ENCODE measurements around the gene SPTB. TPM values are rescaled to one million over a fixed set of nuclear protein-coding genes. Genes with fewer than 3 reads are reported as not detected.

Gene SPTB
- polyA plus RNA-seq, 1 donor (not counting 4 experiments of a cell fraction or from before 2014, with no cell fraction given), result not detected

- dilution Hi-C loops (cut with MboI; ENCODE audit: extremely low pct_ligation_motif_present, low sequenced_read_pairs), result no loop called here
- no peak overlapping the region for H3K27ac ChIP-seq (ENCODE audit: control insufficient read depth, insufficient read depth, low read length)
- no peak overlapping the region for H3K4me2 ChIP-seq (ENCODE audit: control insufficient read depth, extremely low read depth, insufficient read depth, low read depth, low read length)
- H3K9me1 ChIP-seq (ENCODE audit: control insufficient read depth, extremely low read depth, insufficient read depth, low read length), result no peaks in the 10 kb centered on the region
- no peak overlapping the region for H2AFZ ChIP-seq (ENCODE audit: control insufficient read depth, low read length)
- FAIRE-seq (no peak), DNase-seq (ENCODE audit: low read depth, low spot score) (no peak)
- TF ChIP-seq EZH2 (IDR thresholded peaks at IDR 0.05; ENCODE audit: low read length), result no peak
- TF ChIP-seq CTCF (optimal IDR thresholded peaks at IDR 0.05 in 1 of 3, IDR thresholded peaks at IDR 0.05 in 1 of 3, conservative IDR thresholded peaks at IDR 0.05 in 1 of 3; ENCODE audit: extremely low read depth in 1 of 3, insufficient read depth in 2 of 3, low read length in 3 of 3), result no peak
- H3K9me3 ChIP-seq (ENCODE audit: control insufficient read depth, low read depth, low read length), result no peaks in the 10 kb centered on the region
- H3K4me1 ChIP-seq (ENCODE audit: control insufficient read depth, extremely low read depth, insufficient read depth, low read length), result peaks cover 9% of the 10 kb centered on the region
- H3K9ac ChIP-seq (ENCODE audit: control insufficient read depth, extremely low read depth, insufficient read depth, low read length), result no peak overlapping the region
- H3K27me3 ChIP-seq (ENCODE audit: control insufficient read depth, extremely low read depth, insufficient read depth, low read length), result no peaks in the 10 kb centered on the region
- no peaks in the 10 kb centered on the region for H4K20me1 ChIP-seq (ENCODE audit: control insufficient read depth, extremely low read depth, insufficient read depth, low read length)
- H3K79me2 ChIP-seq (ENCODE audit: control insufficient read depth, insufficient read depth, low read length), result peaks cover 63% of the 10 kb centered on the region
- no peak overlapping the region for H3K4me3 ChIP-seq (ENCODE audit: control insufficient read depth in 2 of 3, extremely low read depth in 1 of 3, insufficient read depth in 2 of 3, low read depth in 1 of 3, low read length in 3 of 3)
- peaks cover 6 to 7% of the 10 kb centered on the region in 2 experiments for H3K36me3 ChIP-seq (ENCODE audit: control insufficient read depth in 2 of 2, extremely low read depth in 1 of 2, insufficient read depth in 2 of 2, low read length in 2 of 2)
Observed at GRCh38 chr14:64920465-64920864, 40.8 kb upstream of the SPTB start.

GRCh38 chr14:64919618-64920017, 39.9 kb upstream of the SPTB start:
- no peak overlapping the region for H3K4me2 ChIP-seq (ENCODE audit: control insufficient read depth, extremely low read depth, insufficient read depth, low read depth, low read length)
- peaks cover 0 to 3% of the 10 kb centered on the region in 2 experiments for H3K36me3 ChIP-seq (ENCODE audit: control insufficient read depth in 2 of 2, extremely low read depth in 1 of 2, insufficient read depth in 2 of 2, low read length in 2 of 2)
- dilution Hi-C loops (cut with MboI; ENCODE audit: extremely low pct_ligation_motif_present, low sequenced_read_pairs), result no loop called here
- DNase-seq (ENCODE audit: low read depth, low spot score) (no peak), FAIRE-seq (no peak)
- no peak overlapping the region for H3K4me3 ChIP-seq (ENCODE audit: control insufficient read depth in 2 of 3, extremely low read depth in 1 of 3, insufficient read depth in 2 of 3, low read depth in 1 of 3, low read length in 3 of 3)
- H3K9me3 ChIP-seq (ENCODE audit: control insufficient read depth, low read depth, low read length), result no peaks in the 10 kb centered on the region
- H4K20me1 ChIP-seq (ENCODE audit: control insufficient read depth, extremely low read depth, insufficient read depth, low read length), result no peaks in the 10 kb centered on the region
- no peak overlapping the region for H3K27ac ChIP-seq (ENCODE audit: control insufficient read depth, insufficient read depth, low read length)
- TF ChIP-seq EZH2 (IDR thresholded peaks at IDR 0.05; ENCODE audit: low read length), result no peak
- no peak for TF ChIP-seq CTCF (optimal IDR thresholded peaks at IDR 0.05 in 1 of 3, IDR thresholded peaks at IDR 0.05 in 1 of 3, conservative IDR thresholded peaks at IDR 0.05 in 1 of 3; ENCODE audit: extremely low read depth in 1 of 3, insufficient read depth in 2 of 3, low read length in 3 of 3)
- no peaks in the 10 kb centered on the region for H3K27me3 ChIP-seq (ENCODE audit: control insufficient read depth, extremely low read depth, insufficient read depth, low read length)
- H3K9me1 ChIP-seq (ENCODE audit: control insufficient read depth, extremely low read depth, insufficient read depth, low read length), result no peaks in the 10 kb centered on the region
- no peak overlapping the region for H2AFZ ChIP-seq (ENCODE audit: control insufficient read depth, low read length)
- peaks cover 13% of the 10 kb centered on the region for H3K4me1 ChIP-seq (ENCODE audit: control insufficient read depth, extremely low read depth, insufficient read depth, low read length)
- H3K79me2 ChIP-seq (ENCODE audit: control insufficient read depth, insufficient read depth, low read length), result peaks cover 69% of the 10 kb centered on the region
- no peak overlapping the region for H3K9ac ChIP-seq (ENCODE audit: control insufficient read depth, extremely low read depth, insufficient read depth, low read length)

All from keratinocyte (primary cell).